Right ventricle myocardium inferior (tissue), 1 donor: Measurements from ENCODE around the gene CTIF. TPM values are rescaled to one million over a fixed set of nuclear protein-coding genes. Genes with fewer than 3 reads are reported as not detected.
"Not testable (repeated sequence)": the region's sequence is repeated elsewhere in the genome, so short reads cannot be mapped to it uniquely, and the experiment has no call there.

ENCODE experiments used
- ATAC-seq: fragments of 200-7000 bp; cut with Tn5 transposase; one replicate; pipeline ENCODE4 v1.9.1; 2020; ENCODE audit warnings: mild to moderate bottlenecking, moderate library complexity
- DNase-seq: peaks from one replicate; pipeline ENCODE4 v3.0.0; 2021; ENCODE audit errors: missing footprints
- intact Hi-C: fragments of 100-400 bp; cut with DNase I; formaldehyde crosslinking; loops from one replicate; pipeline ENCODE4 v1.11.0; 2022
- total RNA-seq: library from RNA; stranded (reverse); fragmentation: NEBNext Ultra II Directional; extraction: Animal tissue kit (Norgen Biotek cat#: 25700); gene quantifications from one replicate; pipeline ENCODE4 v1.2.1, GENCODE V29; 2021
- donor health status: DM: no; HTN: yes; CAD: no; lungs with severe emphysema.

The CTIF gene
- total RNA-seq, 1 donor from 2014 or later: 74.0 TPM

- ATAC-seq: no peak
- intact Hi-C loops: no loop called here
These were observed 110.4 kb downstream of the CTIF start for GRCh38 chr18:48649231-48649630.

GRCh38 chr18:48654591-48654990, 115.8 kb downstream of the CTIF start:
- intact Hi-C loops, ATAC-seq, DNase-seq: not testable (repeated sequence)

More at GRCh38 chr18:48649231-48649630, 110.4 kb downstream of the CTIF start:
- no peak for DNase-seq

- ATAC-seq (no peak), DNase-seq (no peak)
- intact Hi-C loops: no loop called here
These were observed 116.7 kb downstream of the CTIF start for GRCh38 chr18:48655508-48655907.

DNA sequence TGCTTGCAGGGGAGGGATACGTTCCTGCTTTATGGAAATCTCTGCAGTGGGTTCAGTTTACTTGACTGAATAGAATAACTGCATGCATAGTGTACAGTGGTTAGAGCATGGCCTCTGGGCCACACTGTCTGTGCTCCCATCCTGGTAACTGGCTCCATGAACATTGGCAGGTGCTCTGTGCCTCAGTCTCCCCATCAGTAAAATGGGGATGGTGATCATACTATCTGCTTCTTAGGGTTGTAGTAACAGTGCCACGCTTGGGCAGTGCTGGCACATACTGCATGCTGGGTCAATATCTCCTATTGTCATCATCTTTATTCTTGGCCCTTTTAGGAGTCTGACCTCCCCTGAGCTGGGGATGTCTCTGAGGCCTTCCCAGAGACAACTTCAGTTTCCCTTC, 117.3 kb downstream of the CTIF start:
- DNase-seq (no peak), ATAC-seq (no peak)
- intact Hi-C loops: no loop called here

DNA sequence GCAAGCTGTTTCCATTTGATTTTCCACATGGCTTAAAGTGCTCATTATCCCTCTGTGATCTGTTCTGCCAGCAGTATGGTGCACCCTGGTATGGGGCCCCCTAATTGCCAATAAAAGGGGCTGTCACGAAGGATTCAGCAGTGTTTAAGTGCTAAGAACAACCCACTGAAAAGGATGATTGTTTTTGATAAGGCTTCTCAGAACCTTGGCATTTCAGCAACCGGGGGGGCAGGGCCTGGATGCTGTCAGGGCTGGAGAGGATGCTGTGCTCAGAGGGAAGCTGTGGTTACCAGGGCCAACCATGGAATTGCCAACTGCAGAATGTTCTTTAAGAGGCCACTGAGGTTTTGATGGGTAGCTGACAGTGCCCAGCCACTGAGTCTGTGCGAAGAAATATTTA, 117.8 kb downstream of the CTIF start:
- intact Hi-C loops: no loop called here
- DNase-seq (no peak), ATAC-seq (no peak)

DNA sequence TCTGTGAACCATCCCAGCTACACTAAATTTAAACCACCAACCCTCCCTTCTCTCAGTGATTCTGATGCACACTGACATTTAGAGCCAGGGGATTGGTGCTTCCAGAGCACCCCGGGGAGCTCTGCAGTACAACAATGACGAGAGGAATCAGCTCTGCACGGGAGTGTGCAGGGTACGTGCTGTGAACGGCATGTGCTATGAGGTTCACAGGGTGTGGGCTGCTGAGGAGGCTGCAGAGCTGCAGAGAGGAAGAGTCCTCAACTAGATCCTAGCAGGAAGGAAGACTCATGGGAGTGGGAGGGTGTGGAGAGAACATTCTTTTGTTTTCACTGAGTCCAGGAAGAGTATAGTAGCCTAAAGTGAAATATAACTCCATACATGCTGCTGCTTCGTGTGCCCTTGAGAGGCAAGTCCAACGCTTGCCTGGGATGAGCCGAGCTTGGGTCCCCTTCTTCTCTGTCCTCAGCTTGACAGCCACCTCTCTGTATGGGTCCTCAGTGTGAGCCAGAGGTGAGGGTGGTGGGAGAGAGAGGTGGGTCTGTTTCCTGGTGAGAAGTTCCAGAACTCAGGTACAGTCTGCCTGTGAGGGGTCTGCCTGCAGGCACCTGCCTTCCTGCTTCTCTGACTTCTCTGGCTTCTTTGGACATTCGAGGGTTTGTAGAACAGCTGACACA, 118.8 kb downstream of the CTIF start:
- no peak for ATAC-seq
- intact Hi-C loops: no loop called here
- DNase-seq: no peak

DNA sequence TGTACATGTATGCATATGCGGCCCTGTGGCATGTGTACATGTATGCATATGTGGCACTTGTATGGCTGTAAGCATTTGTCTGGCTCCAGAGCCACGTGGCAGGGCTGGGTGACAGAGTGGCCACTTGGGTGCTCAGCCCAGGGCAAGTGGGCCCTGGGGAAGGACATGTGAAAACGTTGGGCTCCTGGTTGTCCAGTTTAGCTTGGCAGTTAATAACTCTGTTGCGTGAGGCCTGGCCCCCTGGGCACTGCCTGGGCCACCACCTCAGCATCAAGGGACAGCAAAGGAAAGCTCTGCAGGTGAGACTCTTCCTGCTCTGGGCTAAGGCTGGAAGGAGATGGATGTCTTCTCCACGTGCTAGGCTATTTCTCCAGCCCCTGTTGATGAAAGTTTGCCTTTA, 119.9 kb downstream of the CTIF start:
- ATAC-seq (peak; percentile 24), DNase-seq (no peak)
- intact Hi-C loops: no loop called here

GRCh38 chr18:48659188-48660009, 120.6 kb downstream of the CTIF start:
- intact Hi-C loops: no loop called here
- no peak for DNase-seq
- no peak for ATAC-seq

DNA sequence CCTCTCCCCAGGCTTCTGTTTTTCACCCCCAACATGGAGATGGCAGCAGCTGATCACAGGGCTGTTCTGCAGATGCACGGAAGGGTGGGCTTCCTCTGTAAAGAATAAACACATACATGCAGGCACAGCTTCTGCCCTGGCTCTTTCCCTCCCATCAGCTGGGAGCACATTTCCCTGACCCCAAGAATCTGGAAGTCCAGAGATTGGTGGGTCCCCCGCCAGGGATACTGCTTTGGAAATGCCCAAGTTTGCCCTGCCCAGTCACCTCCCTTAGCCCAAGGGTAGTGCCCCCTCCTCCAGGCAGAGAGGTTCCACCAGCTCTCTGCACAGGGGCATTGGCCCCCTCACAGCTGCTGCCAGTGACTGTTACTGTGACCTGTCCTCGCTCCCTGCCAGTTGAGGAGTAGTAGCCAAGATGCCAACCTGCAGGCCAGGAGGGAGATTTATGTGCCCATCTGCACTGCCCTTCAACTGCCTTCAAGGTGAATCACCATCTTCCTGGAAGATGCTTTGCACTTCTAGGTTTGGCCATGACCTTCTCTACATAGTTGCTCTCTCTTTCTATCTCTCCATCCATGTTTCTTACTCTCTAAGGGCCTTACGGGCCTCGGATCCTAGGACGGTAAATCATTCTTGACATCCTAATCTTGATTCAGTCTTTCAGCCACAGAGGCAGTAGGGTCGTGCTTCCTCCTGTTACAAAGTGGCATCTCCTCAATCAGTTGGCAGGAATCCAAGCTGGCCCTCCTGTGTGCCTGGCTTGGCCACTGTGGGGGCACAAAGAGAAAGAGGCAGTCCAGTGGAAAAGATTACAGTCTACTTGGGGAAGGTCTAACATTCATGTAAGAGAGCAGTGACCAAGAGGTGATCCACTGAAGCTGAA, 121.8 kb downstream of the CTIF start:
- ATAC-seq (no peak), DNase-seq (no peak)
- intact Hi-C loops: no loop called here

DNA sequence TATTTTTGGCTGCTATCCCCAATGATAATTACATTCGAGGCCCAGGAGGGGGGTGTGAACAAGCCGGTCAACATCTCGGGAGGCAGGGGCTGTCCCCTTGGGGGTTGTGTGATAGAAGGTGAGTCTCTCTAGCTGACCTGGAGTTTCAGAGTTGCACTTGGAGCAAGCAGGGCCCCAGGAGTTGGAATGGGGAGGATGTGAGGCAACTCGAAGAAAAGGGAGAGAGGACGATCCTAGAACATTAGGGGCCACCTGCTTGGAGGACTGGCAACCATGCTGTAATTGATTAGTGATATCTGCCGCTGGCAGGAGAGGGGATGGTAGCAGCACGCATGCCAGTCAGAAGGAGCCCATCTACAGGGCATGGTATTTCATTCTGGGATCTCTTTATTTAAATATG, 122.6 kb downstream of the CTIF start:
- ATAC-seq (no peak), DNase-seq (no peak)
- intact Hi-C loops: no loop called here

- DNase-seq (no peak), ATAC-seq (no peak)
- intact Hi-C loops: no loop called here
These were observed 123.3 kb downstream of the CTIF start for GRCh38 chr18:48662011-48662661.

GRCh38 chr18:48663096-48663930, 124.5 kb downstream of the CTIF start:
- DNase-seq (no peak), ATAC-seq (no peak)
- intact Hi-C loops: no loop called here

GRCh38 chr18:48663931-48664847, 125.4 kb downstream of the CTIF start:
- DNase-seq (peak; percentile 87), ATAC-seq (peak; percentile 63)
- intact Hi-C loops: loop anchor here (1.0 to 2.0 kb wide), 2 partner anchors 123 to 188 kb away; no protein-coding TSS in a partner anchor

DNA sequence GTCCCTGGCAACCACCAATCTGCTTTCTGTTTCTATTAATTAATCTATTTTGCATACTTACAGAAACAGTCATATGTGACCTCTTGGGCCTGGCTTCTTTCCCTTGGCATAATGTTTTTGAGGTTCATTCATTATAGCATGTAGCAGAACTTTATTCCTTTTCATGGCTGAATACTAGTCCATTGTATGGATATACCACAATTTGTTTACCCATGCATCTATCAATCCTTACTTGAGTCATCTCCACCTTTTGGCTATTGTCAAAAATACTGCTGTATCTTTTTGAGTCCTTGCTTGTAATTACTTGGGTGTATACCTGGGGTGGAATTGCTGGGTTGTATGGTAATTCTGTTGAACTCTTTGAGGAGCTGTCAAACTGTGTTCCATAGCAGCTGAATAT, 126.8 kb downstream of the CTIF start:
- DNase-seq: no peak
- no peak for ATAC-seq
- intact Hi-C loops: loop anchor here (2.0 kb wide), 1 partner anchor 125 kb away; no protein-coding TSS in a partner anchor

DNA sequence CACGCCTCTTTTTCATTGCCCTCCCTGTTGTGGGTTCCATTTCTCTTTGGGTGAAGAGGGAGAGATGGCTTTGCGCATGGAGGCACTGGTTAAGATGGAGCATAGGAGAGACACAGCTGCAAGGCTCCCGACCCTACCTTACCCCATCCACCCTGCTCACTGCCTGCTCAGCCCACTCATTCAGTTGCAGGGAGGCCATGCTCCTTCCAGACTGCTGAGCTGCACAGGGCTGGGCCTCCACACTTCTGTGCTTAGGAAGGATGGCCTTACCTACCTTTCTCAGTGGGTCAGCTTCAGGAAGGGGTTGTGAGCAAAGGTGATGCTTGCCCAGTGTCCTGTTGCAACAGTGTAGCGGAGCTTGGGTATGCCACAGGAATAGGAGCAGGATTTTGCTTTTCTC, 127.8 kb downstream of the CTIF start:
- intact Hi-C loops: no loop called here

DNA sequence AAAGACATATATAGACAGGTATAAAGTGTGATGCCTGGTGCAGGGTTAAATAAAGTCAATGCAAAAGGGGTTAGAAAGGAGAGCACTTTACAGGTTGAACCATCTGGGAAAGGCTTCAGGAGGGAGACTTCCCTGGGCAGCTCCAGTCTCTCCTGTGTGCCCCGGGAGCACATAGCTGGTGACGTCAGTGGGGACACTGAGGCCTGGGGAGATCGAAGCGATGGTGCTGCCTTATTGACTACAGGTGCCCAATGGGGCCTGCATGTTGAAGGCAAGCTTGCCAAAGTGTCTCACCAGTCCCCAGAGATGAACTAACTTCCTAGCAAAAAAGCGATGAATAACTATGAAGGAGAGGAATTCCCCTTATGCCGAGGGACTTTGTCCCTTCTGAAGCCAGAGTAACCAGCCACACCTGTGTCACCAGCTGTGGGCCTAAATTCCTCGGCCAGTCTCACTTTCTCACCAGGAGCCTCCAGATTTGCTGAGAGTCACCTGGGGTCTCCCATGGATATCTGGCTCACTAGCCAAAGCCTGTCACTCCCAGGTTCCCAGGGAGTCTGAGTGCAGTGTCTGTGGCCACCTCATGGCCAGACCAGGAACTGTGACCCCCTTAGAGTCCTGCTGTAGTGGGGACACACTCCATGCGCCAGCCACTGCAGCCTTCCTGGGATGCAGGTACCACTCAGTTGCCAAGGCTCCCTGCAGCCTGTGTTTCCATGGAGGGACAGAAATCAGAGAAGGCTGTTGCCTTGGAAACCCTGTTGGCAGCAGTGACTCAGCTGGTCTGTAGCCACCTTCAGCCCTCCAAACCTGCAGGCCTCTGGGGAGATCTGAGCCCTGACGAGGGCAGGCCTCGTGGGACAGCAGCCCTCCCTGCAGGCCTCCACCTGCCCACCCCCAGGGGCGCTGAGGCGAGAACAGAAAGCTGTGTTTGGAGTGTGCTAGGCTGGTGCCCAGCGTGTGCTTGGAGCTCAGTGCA, 128.7 kb downstream of the CTIF start:
- DNase-seq (no peak), ATAC-seq (no peak)
- intact Hi-C loops: no loop called here

More for the DNA sequence above, 127.8 kb downstream of the CTIF start:
- DNase-seq: no peak
- no peak for ATAC-seq
